Stimulated activated CD4-positive, alpha-beta T cell treated with anti-CD3 and anti-CD28 coated beads, Interleukin-1b, Interleukin-23, amount 100 ng/mL, for 24 hours (primary cell): Measurements from ENCODE around the gene NOL3.
A peak's percentile ranks its signal among the peaks of the same experiment; 100 is the strongest.
"Not testable (repeated sequence)": the region's sequence is repeated elsewhere in the genome, so short reads cannot be mapped to it uniquely, and the experiment has no call there.

ENCODE experiments used
- DNase-seq, 4 experiments: peaks; one replicate each; pipeline ENCODE4 v3.0.0-alpha.2; 2020; ENCODE audit warnings: low read depth in 4 of 4, low spot score in 1 of 4

Gene NOL3

GRCh38 chr16:67170168-67170948 lies at the start of gene NOL3:
Gene NOL3 (plus strand): TSS chr16:67170538.
- DNase-seq = peak in 1 of 4 experiments; percentile 74

- not testable (repeated sequence) for DNase-seq
Observed at GRCh38 chr16:67122799-67123198, 47.5 kb upstream of the NOL3 start.

- no peak for DNase-seq
Observed at GRCh38 chr16:67128417-67128816, 41.9 kb upstream of the NOL3 start.

GRCh38 chr16:67128887-67129286 lies 41.5 kb upstream of the NOL3 start:
- no peak for DNase-seq

- DNase-seq = no peak
Observed at GRCh38 chr16:67129422-67129821, 40.9 kb upstream of the NOL3 start.

GRCh38 chr16:67137605-67138004 lies 32.7 kb upstream of the NOL3 start:
- no peak for DNase-seq

- DNase-seq = no peak
Observed at GRCh38 chr16:67141391-67141790, 28.9 kb upstream of the NOL3 start.

- no peak for DNase-seq
Observed at GRCh38 chr16:67142342-67142741, 28.0 kb upstream of the NOL3 start.

GRCh38 chr16:67144943-67145342 lies 25.4 kb upstream of the NOL3 start:
- no peak for DNase-seq

- DNase-seq = no peak
Observed at GRCh38 chr16:67145746-67146145, 24.6 kb upstream of the NOL3 start.

GRCh38 chr16:67146523-67147357 lies 23.6 kb upstream of the NOL3 start:
- DNase-seq = no peak

- no peak for DNase-seq
Observed at GRCh38 chr16:67147437-67148140, 22.7 kb upstream of the NOL3 start.

- DNase-seq = no peak
Observed at GRCh38 chr16:67148221-67148620, 22.1 kb upstream of the NOL3 start.

GRCh38 chr16:67148656-67149275 lies 21.6 kb upstream of the NOL3 start:
- DNase-seq = no peak

- no peak for DNase-seq
Observed at GRCh38 chr16:67149276-67150046, 20.9 kb upstream of the NOL3 start.

GRCh38 chr16:67150047-67150832 lies 20.1 kb upstream of the NOL3 start:
- no peak for DNase-seq

GRCh38 chr16:67150833-67151396 lies 19.4 kb upstream of the NOL3 start, which contains the start of gene B3GNT9:
Gene B3GNT9 (minus strand): TSS chr16:67150998. CDS start chr16:67150485, 513 bp downstream.
- no peak for DNase-seq

- no peak for DNase-seq
Observed at GRCh38 chr16:67151431-67152097, 18.8 kb upstream of the NOL3 start.
